ENCODE measurements around the gene MGLL.

GRCh38 chr3:127763337-127763736 lies 59.0 kb downstream of the MGLL start:
- TF ChIP-seq CTCF (conservative IDR thresholded peaks at IDR 0.05), result no peak
- TF ChIP-seq ZFX (IDR thresholded peaks at IDR 0.05), result no peak

Measured in C4-2B (cell line).